ENCODE results near the gene MYADM. TPM values are rescaled to one million over a fixed set of nuclear protein-coding genes. Genes with fewer than 3 reads are reported as not detected.
"Not testable (repeated sequence)": the region's sequence is repeated elsewhere in the genome, so short reads cannot be mapped to it uniquely, and the experiment has no call there.

Gene MYADM
- total RNA-seq, 2 experiments from 2014 or later, result 46.4 to 54.6 TPM

GRCh38 chr19:53868892-53869804, 1.5 kb downstream of the MYADM start:
- no peaks in the 10 kb centered on the region for H3K9me3 Mint-ChIP-seq (ENCODE audit: low read depth)
- peak; percentile 92 for DNase-seq
- POLR2A ChIA-PET, result interaction anchor here (0.6 to 0.7 kb wide), 2 partner anchors 320 to 1785 kb away, joined by 3 read pairs; partner anchors contain the start of gene MBOAT7
- H3K4me3 Mint-ChIP-seq, result peak overlapping the region; percentile 91
- CTCF ChIA-PET, result interaction anchor here (0.5 kb wide), 1 partner anchor 267 kb away, joined by 3 read pairs; no protein-coding TSS in a partner anchor
- peaks cover 49% of the 10 kb centered on the region for H3K4me1 Mint-ChIP-seq
- intact Hi-C loops (cut with DNase I, micrococcal nuclease), result loop anchor here (1.0 to 10.0 kb wide), 12 partner anchors 10 to 1786 kb away; partner anchors contain the start of genes CNOT3 (in 1 of the 2), LENG1 (in 1 of the 2), LENG9 (in 1 of the 2) and NDUFA3 (in 1 of the 2)
- H3K36me3 Mint-ChIP-seq (ENCODE audit: low read depth), result peaks cover 29% of the 10 kb centered on the region
- H3K27me3 Mint-ChIP-seq, result no peaks in the 10 kb centered on the region
- H3K27ac Mint-ChIP-seq, result peak overlapping the region; percentile 83
- ATAC-seq, result peak; percentile 56

GRCh38 chr19:53869805-53870484, 2.3 kb downstream of the MYADM start:
- POLR2A ChIA-PET; H3K9me3 Mint-ChIP-seq (ENCODE audit: low read depth); DNase-seq; ATAC-seq; H3K27me3 Mint-ChIP-seq: not testable (repeated sequence)
- peaks cover 37% of the 10 kb centered on the region for H3K36me3 Mint-ChIP-seq (ENCODE audit: low read depth)
- peak overlapping the region; percentile 91 for H3K4me3 Mint-ChIP-seq
- peak overlapping the region; percentile 83 for H3K27ac Mint-ChIP-seq
- intact Hi-C loops (cut with DNase I, micrococcal nuclease), result loop anchor here (1.0 to 10.0 kb wide), 12 partner anchors 9 to 1785 kb away; partner anchors contain the start of genes CNOT3 (in 1 of the 2), LENG1 (in 1 of the 2), LENG9 (in 1 of the 2) and NDUFA3 (in 1 of the 2)
- peaks cover 57% of the 10 kb centered on the region for H3K4me1 Mint-ChIP-seq
- CTCF ChIA-PET, result interaction anchor here (0.6 kb wide), 1 partner anchor 15 kb away, joined by 3 read pairs; no protein-coding TSS in a partner anchor

- DNase-seq (no peak), ATAC-seq (no peak)
- Mint-ChIP-seq H3K9me3 (ENCODE audit: low read depth) (no peaks in the 10 kb centered on the region), H3K4me1 (peaks cover 60% of the 10 kb centered on the region), H3K27me3 (no peaks in the 10 kb centered on the region), H3K36me3 (ENCODE audit: low read depth) (peaks cover 37% of the 10 kb centered on the region), H3K4me3 (peak overlapping the region; percentile 66), H3K27ac (no peak overlapping the region)
- intact Hi-C loops (cut with DNase I, micrococcal nuclease), result no loop called here
- ChIA-PET CTCF (interaction anchor here (0.6 kb wide), 2 partner anchors 9 to 14 kb away, joined by 3 to 4 read pairs; no protein-coding TSS in a partner anchor), POLR2A (interaction anchor here (1.4 kb wide), 1 partner anchor 28 kb away, joined by 4 read pairs; no protein-coding TSS in a partner anchor)
Observed at GRCh38 chr19:53870485-53870844, 2.8 kb downstream of the MYADM start.

- Mint-ChIP-seq H3K36me3 (ENCODE audit: low read depth) (peaks cover 42% of the 10 kb centered on the region), H3K9me3 (ENCODE audit: low read depth) (no peaks in the 10 kb centered on the region), H3K4me1 (peaks cover 60% of the 10 kb centered on the region), H3K27me3 (no peaks in the 10 kb centered on the region), H3K4me3 (peak overlapping the region; percentile 66), H3K27ac (peak overlapping the region; percentile 56)
- ChIA-PET POLR2A (interaction anchor here (1.4 kb wide), 1 partner anchor 27 kb away, joined by 4 read pairs; no protein-coding TSS in a partner anchor), CTCF (interaction anchor here (0.6 kb wide), 1 partner anchor 223 kb away, joined by 3 read pairs; no protein-coding TSS in a partner anchor)
- no peak for ATAC-seq
- DNase-seq, result no peak
- intact Hi-C loops (cut with DNase I, micrococcal nuclease), result no loop called here
Observed at GRCh38 chr19:53871454-53871853, 3.8 kb downstream of the MYADM start.

GRCh38 chr19:53872762-53873161, 5.1 kb downstream of the MYADM start:
- Mint-ChIP-seq H3K4me1 (peaks cover 64% of the 10 kb centered on the region), H3K4me3 (no peak overlapping the region), H3K36me3 (ENCODE audit: low read depth) (peaks cover 44% of the 10 kb centered on the region), H3K27ac (peak overlapping the region; percentile 51), H3K9me3 (ENCODE audit: low read depth) (no peaks in the 10 kb centered on the region), H3K27me3 (no peaks in the 10 kb centered on the region)
- intact Hi-C loops (cut with DNase I, micrococcal nuclease), result no loop called here
- POLR2A ChIA-PET, result no interaction called here
- no peak for ATAC-seq
- no peak for DNase-seq
- CTCF ChIA-PET, result no interaction called here

DNA sequence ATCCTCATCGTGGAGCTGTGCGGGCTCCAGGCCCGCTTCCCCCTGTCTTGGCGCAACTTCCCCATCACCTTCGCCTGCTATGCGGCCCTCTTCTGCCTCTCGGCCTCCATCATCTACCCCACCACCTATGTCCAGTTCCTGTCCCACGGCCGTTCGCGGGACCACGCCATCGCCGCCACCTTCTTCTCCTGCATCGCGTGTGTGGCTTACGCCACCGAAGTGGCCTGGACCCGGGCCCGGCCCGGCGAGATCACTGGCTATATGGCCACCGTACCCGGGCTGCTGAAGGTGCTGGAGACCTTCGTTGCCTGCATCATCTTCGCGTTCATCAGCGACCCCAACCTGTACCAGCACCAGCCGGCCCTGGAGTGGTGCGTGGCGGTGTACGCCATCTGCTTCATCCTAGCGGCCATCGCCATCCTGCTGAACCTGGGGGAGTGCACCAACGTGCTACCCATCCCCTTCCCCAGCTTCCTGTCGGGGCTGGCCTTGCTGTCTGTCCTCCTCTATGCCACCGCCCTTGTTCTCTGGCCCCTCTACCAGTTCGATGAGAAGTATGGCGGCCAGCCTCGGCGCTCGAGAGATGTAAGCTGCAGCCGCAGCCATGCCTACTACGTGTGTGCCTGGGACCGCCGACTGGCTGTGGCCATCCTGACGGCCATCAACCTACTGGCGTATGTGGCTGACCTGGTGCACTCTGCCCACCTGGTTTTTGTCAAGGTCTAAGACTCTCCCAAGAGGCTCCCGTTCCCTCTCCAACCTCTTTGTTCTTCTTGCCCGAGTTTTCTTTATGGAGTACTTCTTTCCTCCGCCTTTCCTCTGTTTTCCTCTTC, 6.3 kb downstream of the MYADM start:
- intact Hi-C loops (cut with DNase I, micrococcal nuclease), result no loop called here
- DNase-seq, result no peak

DNA sequence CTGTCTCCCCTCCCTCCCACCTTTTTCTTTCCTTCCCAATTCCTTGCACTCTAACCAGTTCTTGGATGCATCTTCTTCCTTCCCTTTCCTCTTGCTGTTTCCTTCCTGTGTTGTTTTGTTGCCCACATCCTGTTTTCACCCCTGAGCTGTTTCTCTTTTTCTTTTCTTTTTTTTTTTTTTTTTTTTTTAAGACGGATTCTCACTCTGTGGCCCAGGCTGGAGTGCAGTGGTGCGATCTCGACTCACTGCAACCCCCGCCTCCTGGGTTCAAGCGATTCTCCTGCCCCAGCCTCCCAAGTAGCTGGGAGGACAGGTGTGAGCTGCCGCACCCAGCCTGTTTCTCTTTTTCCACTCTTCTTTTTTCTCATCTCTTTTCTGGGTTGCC, 6.9 kb downstream of the MYADM start:
- ChIA-PET CTCF (no interaction called here), POLR2A (no interaction called here)
- Mint-ChIP-seq H3K27me3 (no peaks in the 10 kb centered on the region), H3K36me3 (ENCODE audit: low read depth) (peaks cover 42% of the 10 kb centered on the region), H3K4me3 (peak overlapping the region; percentile 7), H3K27ac (peak overlapping the region; percentile 76), H3K9me3 (ENCODE audit: low read depth) (no peaks in the 10 kb centered on the region), H3K4me1 (peaks cover 72% of the 10 kb centered on the region)
- no peak for ATAC-seq
- intact Hi-C loops (cut with DNase I, micrococcal nuclease), result no loop called here
- DNase-seq, result no peak

More for the DNA sequence above, 6.3 kb downstream of the MYADM start:
- H3K27ac Mint-ChIP-seq, result peak overlapping the region; percentile 76
- ChIA-PET CTCF (no interaction called here), POLR2A (no interaction called here)
- no peaks in the 10 kb centered on the region for H3K9me3 Mint-ChIP-seq (ENCODE audit: low read depth)
- peaks cover 71% of the 10 kb centered on the region for H3K4me1 Mint-ChIP-seq
- ATAC-seq, result no peak
- no peaks in the 10 kb centered on the region for H3K27me3 Mint-ChIP-seq
- H3K4me3 Mint-ChIP-seq, result peak overlapping the region; percentile 7
- peaks cover 43% of the 10 kb centered on the region for H3K36me3 Mint-ChIP-seq (ENCODE audit: low read depth)

DNA sequence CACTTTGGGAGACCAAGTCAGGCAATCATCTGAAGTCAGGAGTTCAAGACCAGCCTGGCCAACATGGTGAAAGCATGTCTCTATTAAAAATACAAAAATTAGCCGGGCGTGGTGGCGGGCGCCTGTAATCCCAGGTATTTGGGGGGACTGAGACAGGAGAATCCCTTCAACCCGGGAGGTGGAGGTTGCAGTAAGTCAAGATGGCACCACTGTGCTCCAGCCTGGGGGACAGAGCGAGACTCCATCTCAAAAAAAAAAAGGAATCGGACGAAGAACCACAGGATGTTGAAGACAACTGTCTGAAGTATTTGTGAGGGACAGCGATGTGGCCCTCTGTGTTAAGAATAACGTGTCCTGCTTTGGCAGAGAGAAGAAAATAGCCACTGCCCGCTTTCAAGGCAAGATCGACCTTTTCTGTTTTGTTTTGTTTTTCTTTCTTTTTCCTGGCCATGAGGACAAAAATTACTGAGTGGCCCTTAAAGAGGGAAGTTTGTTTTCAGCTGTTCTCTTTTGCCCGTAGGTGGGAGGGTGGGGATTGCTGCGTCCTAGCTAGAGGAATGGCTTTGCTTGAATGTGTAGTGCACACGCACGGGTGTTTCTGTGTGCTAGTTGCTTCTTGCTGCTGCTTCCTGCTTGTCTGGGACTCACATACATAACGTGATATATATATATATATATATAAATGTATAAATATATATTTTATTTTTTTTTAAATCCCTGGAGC, 8.1 kb downstream of the MYADM start:
- no peak overlapping the region for H3K27ac Mint-ChIP-seq
- no peaks in the 10 kb centered on the region for H3K27me3 Mint-ChIP-seq
- POLR2A ChIA-PET, result interaction anchor here (1.2 to 1.8 kb wide), 2 partner anchors 8 to 10 kb away, joined by 3 to 5 read pairs; partner anchors contain the start of gene MYADM
- DNase-seq (no peak), ATAC-seq (no peak)
- no peaks in the 10 kb centered on the region for H3K9me3 Mint-ChIP-seq (ENCODE audit: low read depth)
- peaks cover 69% of the 10 kb centered on the region for H3K4me1 Mint-ChIP-seq
- peaks cover 37% of the 10 kb centered on the region for H3K36me3 Mint-ChIP-seq (ENCODE audit: low read depth)
- H3K4me3 Mint-ChIP-seq, result no peak overlapping the region
- intact Hi-C loops (cut with DNase I, micrococcal nuclease), result no loop called here
- CTCF ChIA-PET, result interaction anchor here (0.6 kb wide), 1 partner anchor 135 kb away, joined by 4 read pairs; no protein-coding TSS in a partner anchor

DNA sequence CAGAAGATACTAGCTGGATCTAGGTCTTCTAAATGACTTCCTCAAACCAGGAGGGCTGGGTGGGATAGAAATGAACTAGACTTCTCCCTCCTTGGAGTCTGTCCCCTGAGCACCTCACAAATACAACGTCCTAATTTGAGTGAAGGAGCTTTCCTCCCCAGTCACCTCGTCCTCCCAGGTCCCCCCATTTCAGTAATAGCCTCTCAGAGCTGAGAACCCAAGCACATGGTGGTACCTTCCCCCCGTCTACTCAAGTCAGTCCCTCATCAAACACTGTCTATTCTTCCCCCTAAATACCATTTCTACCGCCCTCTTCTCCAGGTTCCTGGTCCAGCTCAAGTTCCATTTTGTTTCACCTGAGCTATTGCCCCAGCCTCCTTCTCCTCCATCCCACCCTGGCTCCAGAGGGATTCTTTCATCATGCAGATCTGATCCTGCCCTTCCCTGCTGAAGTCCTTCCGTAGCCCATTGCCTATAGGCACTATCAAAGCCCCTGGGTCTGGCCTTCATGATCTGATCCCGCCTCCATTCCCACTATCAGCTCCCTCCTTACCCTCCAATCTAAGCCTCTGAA, 9.1 kb downstream of the MYADM start:
- ChIA-PET POLR2A (interaction anchor here (0.6 to 1.8 kb wide), 4 partner anchors 9 to 1243 kb away, joined by 3 to 5 read pairs (median 3); partner anchors contain the start of gene MYADM), CTCF (no interaction called here)
- ATAC-seq (no peak), DNase-seq (no peak)
- Mint-ChIP-seq H3K27me3 (no peaks in the 10 kb centered on the region), H3K36me3 (ENCODE audit: low read depth) (peaks cover 30% of the 10 kb centered on the region), H3K4me1 (peaks cover 60% of the 10 kb centered on the region), H3K4me3 (no peak overlapping the region), H3K9me3 (ENCODE audit: low read depth) (no peaks in the 10 kb centered on the region), H3K27ac (peak overlapping the region; percentile 40)
- intact Hi-C loops (cut with DNase I, micrococcal nuclease), result no loop called here

GRCh38 chr19:53877361-53877766, 9.7 kb downstream of the MYADM start:
- DNase-seq (peak; percentile 67), ATAC-seq (no peak)
- Mint-ChIP-seq H3K27me3 (no peaks in the 10 kb centered on the region), H3K27ac (peak overlapping the region; percentile 40), H3K4me1 (peaks cover 60% of the 10 kb centered on the region), H3K9me3 (ENCODE audit: low read depth) (no peaks in the 10 kb centered on the region), H3K36me3 (ENCODE audit: low read depth) (peaks cover 30% of the 10 kb centered on the region), H3K4me3 (no peak overlapping the region)
- ChIA-PET CTCF (no interaction called here), POLR2A (interaction anchor here (0.9 to 1.8 kb wide), 2 partner anchors 10 to 11 kb away, joined by 3 read pairs; partner anchors contain the start of gene MYADM)
- intact Hi-C loops (cut with DNase I, micrococcal nuclease), result no loop called here
